Uterus (tissue), 4 donors: ENCODE measurements around the gene KIAA0513. TPM values are rescaled to one million over a fixed set of nuclear protein-coding genes. Genes with fewer than 3 reads are reported as not detected.

Experiments
- DNase-seq, 2 donors: peaks; one replicate each; pipeline ENCODE4 v3.0.0-alpha.2; 2019 to 2020
- H3K27ac ChIP-seq, 2 donors: fragments of 200-600 bp; sonication (generic); 1 replicate in 1 of 2; 2 replicates in 1 of 2; pipeline ENCODE4 v1.5.1; 2016 to 2018
- H3K27me3 ChIP-seq, 2 donors: fragments of 200-600 bp; sonication (generic); one replicate each; pipeline ENCODE4 v1.5.1; 2018 to 2019; ENCODE audit warnings: control low read depth in 1 of 2
- H3K36me3 ChIP-seq, 2 donors: fragments of 200-600 bp; sonication (generic); one replicate each; pipeline ENCODE4 v1.5.1; 2019; ENCODE audit warnings: control low read depth in 1 of 2
- H3K4me1 ChIP-seq, 2 donors: fragments of 200-600 bp; sonication (generic); one replicate each; pipeline ENCODE4 v1.5.1; 2018 to 2019; ENCODE audit warnings: control low read depth in 1 of 2
- H3K4me3 ChIP-seq, 2 donors: fragments of 200-600 bp; sonication (generic); 1 replicate in 1 of 2; 2 replicates in 1 of 2; pipeline ENCODE4 v1.5.1; 2018 to 2019; ENCODE audit warnings: mild to moderate bottlenecking in 1 of 2
- H3K9me3 ChIP-seq, 2 donors: fragments of 200-600 bp; sonication (generic); one replicate each; pipeline ENCODE4 v1.5.1; 2019; ENCODE audit warnings: control low read depth in 1 of 2
- CTCF ChIP-seq, 4 experiments: fragments of 200-600 bp in 2 of 4; fragments of 450-650 bp in 2 of 4; sonication (generic) in 2 of 4; IDR thresholded peaks; one replicate each; pipeline ENCODE4 v1.5.1; 2016 to 2019; ENCODE audit warnings: antibody characterized with exemption in 4 of 4, mild to moderate bottlenecking in 2 of 4, moderate library complexity in 1 of 4
- POLR2A ChIP-seq, 2 donors: fragments of 450-650 bp; IDR thresholded peaks; one replicate each; pipeline ENCODE4 v1.6.1; 2016; ENCODE audit warnings: antibody characterized with exemption in 2 of 2, mild to moderate bottlenecking in 1 of 2, moderate library complexity in 1 of 2
- intact Hi-C: fragments of 100-400 bp; cut with DNase I; formaldehyde crosslinking; loops from one replicate; pipeline ENCODE4 v1.15.1; 2023; ENCODE audit warnings: low total_unique reads
- total RNA-seq, 4 donors: library from RNA; depleted of rRNA in 3 of 4; stranded (reverse); fragments of >200 nt in 3 of 4; gene quantifications; one replicate each; pipeline versions ENCODE4 v1.1.0 to v1.2.4, GENCODE V29; 2014 to 2023
- donor health status: DM: yes; HTN: yes; CAD: no.

The KIAA0513 gene
- total RNA-seq, 4 donors from 2014 or later = 4.7 to 17.3 (median 9.4) TPM

GRCh38 chr16:85015481-85016187 lies 12.0 kb upstream of the KIAA0513 start:
- H3K9me3 ChIP-seq = no peaks in the 10 kb centered on the region
- intact Hi-C loops = no loop called here
- DNase-seq = no peak
- H3K4me1 ChIP-seq = no peaks in the 10 kb centered on the region
- no peak overlapping the region for H3K27ac ChIP-seq
- no peaks in the 10 kb centered on the region for H3K27me3 ChIP-seq
- no peak overlapping the region for H3K4me3 ChIP-seq
- H3K36me3 ChIP-seq = no peaks in the 10 kb centered on the region
- TF ChIP-seq CTCF (IDR thresholded peaks at IDR 0.05) (no peak), POLR2A (IDR thresholded peaks at IDR 0.05) (no peak)

DNA sequence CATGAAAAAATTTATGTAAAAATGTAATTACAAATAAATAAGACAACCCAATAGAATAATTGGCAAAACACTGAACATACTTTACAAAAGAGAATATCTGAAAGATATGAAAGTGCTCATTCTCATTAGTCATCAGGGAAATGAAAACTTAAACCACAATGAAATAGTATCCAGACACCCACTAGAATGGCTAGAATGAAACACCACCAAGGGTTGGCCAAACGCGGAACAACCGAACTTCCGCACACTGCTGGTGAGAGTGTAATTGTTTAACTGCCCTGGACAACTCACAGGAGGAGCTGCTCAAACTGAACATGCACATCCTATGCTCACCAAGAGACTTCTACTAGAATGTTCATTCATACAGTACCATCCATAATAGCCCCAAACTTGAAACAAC lies 10.4 kb upstream of the KIAA0513 start:
- Histone ChIP-seq H3K36me3 (no peaks in the 10 kb centered on the region), H3K9me3 (no peaks in the 10 kb centered on the region), H3K4me1 (no peaks in the 10 kb centered on the region), H3K4me3 (no peak overlapping the region), H3K27me3 (no peaks in the 10 kb centered on the region), H3K27ac (no peak overlapping the region)
- TF ChIP-seq POLR2A (IDR thresholded peaks at IDR 0.05) (no peak), CTCF (IDR thresholded peaks at IDR 0.05) (no peak)
- no peak for DNase-seq
- intact Hi-C loops = no loop called here

GRCh38 chr16:85017633-85018032 lies 10.0 kb upstream of the KIAA0513 start:
- Histone ChIP-seq H3K4me1 (no peaks in the 10 kb centered on the region), H3K27me3 (no peaks in the 10 kb centered on the region), H3K4me3 (no peak overlapping the region), H3K36me3 (no peaks in the 10 kb centered on the region), H3K27ac (no peak overlapping the region), H3K9me3 (no peaks in the 10 kb centered on the region)
- TF ChIP-seq POLR2A (IDR thresholded peaks at IDR 0.05) = no peak
- TF ChIP-seq CTCF (IDR thresholded peaks at IDR 0.05) = no peak
- intact Hi-C loops = no loop called here
- DNase-seq = no peak

DNA sequence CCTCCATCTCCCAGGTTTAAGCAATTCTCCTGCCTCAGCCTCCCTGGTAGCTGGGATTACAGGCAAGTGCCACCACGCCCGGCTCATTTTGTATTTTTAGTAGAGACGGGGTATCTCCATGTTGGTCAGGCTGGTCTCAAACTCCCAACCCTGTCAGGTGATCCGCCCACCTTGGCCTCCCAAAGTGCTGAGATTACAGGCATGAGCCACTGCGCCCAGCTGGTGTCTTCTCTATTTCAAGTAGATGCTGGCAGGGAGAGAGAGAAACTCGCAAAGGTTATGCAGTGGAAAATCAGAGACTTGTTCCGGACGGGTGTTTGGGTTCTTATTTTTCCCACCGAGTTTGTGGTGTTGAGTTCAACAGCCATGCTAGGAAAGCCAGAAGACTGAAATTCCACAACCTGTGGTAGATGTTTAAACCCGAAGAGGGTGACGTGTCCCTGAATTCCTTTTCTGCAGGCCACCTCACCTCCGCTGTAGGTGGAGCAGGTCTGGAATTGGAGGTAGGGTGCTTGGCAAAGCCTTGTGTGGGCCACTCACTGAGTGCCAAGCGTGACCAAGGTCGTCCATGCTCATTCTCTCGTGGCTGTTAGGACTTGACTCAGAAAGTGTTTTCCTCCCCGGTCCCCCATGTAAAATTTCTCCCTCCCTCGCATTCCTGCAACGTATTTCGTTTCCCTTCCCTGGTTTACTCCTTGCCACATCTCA lies 8.9 kb upstream of the KIAA0513 start:
- Histone ChIP-seq H3K27me3 (no peaks in the 10 kb centered on the region), H3K27ac (no peak overlapping the region), H3K4me3 (no peak overlapping the region), H3K4me1 (no peaks in the 10 kb centered on the region), H3K9me3 (no peaks in the 10 kb centered on the region), H3K36me3 (no peaks in the 10 kb centered on the region)
- DNase-seq = no peak
- intact Hi-C loops = no loop called here
- TF ChIP-seq CTCF (IDR thresholded peaks at IDR 0.05) (no peak), POLR2A (IDR thresholded peaks at IDR 0.05) (no peak)

DNA sequence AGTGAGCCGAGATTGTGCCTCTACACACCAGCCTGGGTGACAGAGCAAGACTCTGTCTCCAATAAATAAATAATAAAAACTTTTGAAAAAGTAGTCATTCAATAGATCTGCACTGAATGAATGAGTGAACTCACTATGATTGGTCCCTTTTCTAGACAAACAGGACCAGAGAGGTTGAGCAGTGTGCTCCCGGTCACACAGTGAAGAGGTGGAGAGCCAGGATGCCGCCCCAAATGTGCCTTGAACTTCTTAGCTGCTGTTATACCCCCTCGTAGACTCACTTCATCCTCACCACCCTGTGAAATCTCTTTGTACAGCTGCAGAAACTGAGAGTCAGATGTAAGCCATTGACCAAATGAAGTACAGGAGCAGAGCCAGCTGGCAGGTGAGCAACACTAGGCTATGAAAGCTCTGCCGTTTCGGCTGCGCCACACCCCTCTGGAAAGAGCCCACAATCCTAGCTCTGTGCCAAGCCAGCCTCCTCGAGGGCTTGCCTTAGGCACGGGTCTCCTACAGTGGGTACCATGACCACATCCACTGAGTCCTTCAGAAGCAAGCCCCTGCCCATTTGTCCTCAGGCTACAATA lies 7.8 kb upstream of the KIAA0513 start:
- intact Hi-C loops = no loop called here
- TF ChIP-seq POLR2A (IDR thresholded peaks at IDR 0.05) (no peak), CTCF (IDR thresholded peaks at IDR 0.05) (no peak)
- Histone ChIP-seq H3K36me3 (no peaks in the 10 kb centered on the region), H3K4me3 (no peak overlapping the region), H3K27me3 (no peaks in the 10 kb centered on the region), H3K27ac (no peak overlapping the region), H3K4me1 (no peaks in the 10 kb centered on the region), H3K9me3 (no peaks in the 10 kb centered on the region)
- peak in 1 of 2 donors; percentile 27 for DNase-seq
